ENCODE results near the gene REPS1.

The REPS1 gene

GRCh38 chr6:138920906-138921305, 67.1 kb downstream of the REPS1 start:
- no peak for DNase-seq (ENCODE audit: low spot score)

GRCh38 chr6:138914701-138915100, 73.4 kb downstream of the REPS1 start:
- no peak for DNase-seq (ENCODE audit: low spot score)

GRCh38 chr6:138912308-138912707, 75.7 kb downstream of the REPS1 start:
- no peak for DNase-seq (ENCODE audit: low spot score)

- DNase-seq (ENCODE audit: low spot score), result no peak
Observed at GRCh38 chr6:138909975-138910374, 78.1 kb downstream of the REPS1 start.

- no peak for DNase-seq (ENCODE audit: low spot score)
Observed at GRCh38 chr6:138909511-138909910, 78.5 kb downstream of the REPS1 start.

DNA sequence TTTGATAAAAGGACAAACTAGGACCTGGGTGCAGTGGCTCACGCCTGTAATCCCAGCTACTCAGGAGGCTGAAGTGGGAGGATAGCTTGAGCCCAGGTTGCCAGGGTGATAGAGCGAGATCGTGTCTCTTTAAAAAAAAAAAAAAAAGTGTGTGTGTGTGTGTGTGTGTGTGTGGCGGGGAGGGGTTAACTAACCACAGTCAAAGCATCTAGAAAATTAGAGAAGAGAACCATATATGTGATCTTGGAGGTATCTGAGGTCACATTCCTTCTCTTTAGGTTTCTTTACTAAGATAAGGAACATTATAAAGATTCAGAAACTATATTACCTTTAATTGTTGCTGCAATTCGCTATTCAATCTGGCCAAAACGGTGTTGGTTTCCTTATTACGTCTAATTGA, 80.9 kb downstream of the REPS1 start:
- no peak for DNase-seq (ENCODE audit: low spot score)

GRCh38 chr6:138897031-138897430, 91.0 kb downstream of the REPS1 start:
- no peak for DNase-seq (ENCODE audit: low spot score)

- no peak for DNase-seq (ENCODE audit: low spot score)
Observed at GRCh38 chr6:138896104-138896756, 91.8 kb downstream of the REPS1 start.

- no peak for DNase-seq (ENCODE audit: low spot score)
Observed at GRCh38 chr6:138891255-138891986, 96.6 kb downstream of the REPS1 start.

- DNase-seq (ENCODE audit: low spot score), result no peak
Observed at GRCh38 chr6:138885156-138885819, 102.8 kb downstream of the REPS1 start.

DNA sequence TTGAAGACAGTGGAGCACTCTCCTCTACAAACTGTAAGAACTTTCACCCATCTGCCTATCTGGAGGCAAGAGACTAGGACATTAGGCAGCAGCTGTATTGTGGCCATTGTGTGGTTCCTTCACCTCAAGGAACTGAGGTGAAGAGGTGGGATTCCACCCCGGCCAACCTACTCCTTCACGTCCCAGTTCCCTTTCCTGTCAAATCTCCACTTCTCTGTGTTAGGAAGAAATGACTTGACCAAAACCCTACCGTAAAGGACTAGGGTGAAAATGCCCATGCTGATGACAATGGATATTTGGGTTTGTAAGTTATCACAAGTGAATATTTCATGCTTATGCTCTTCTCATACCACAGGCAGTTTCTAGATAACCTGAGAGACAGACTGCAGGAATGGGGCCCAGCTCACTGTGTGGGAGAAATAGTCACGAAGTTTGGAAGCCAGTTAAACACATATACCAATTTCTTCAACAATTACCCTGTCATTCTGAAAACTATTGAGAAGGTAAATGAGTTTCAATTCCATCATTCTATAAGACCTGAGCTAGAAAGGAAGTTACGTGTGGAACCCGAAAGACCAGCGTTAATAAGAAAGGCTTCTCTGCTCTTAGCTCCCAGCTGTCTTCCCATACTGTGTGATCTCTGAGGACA, 105.6 kb downstream of the REPS1 start:
- DNase-seq (ENCODE audit: low spot score), result no peak

DNA sequence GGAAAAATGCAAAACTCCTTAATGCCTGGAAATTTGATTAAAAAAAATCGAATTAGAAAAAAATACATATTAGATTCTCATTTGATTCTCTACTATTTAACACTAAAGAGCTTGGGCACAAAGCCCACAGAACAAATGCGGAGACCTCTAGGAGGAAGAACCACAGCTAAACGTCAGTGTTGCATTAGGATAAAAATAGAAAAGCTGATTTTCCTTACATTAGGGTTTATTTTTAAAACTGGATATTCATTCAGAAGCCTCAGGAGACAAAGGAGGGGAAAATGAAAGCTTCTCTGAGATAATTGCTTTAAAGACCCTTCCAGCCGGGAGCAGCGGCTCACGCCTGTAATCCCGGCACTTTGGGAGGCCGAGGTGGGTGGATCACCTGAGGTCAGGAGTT, 114.9 kb downstream of the REPS1 start:
- no peak for DNase-seq (ENCODE audit: low spot score)

DNA sequence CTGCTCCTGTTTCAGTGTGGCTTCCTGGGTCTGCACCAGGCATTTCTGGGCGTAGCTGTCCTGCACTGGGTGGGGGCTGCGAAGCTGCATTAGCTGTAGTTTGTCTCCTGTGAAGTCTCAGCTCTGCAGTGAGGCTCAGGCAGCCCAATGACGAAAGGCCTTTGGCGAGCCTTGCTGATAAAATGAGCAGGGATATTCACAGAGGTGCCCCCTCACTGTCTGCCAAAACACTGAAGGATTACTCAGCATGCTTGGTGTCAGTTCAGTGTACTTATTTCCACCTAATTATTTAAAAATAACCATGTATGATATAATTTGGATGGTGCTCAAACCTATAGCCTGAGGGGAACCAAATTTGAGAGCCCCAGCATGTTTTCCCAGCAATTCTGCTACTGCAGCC, 118.7 kb downstream of the REPS1 start:
- DNase-seq (ENCODE audit: low spot score), result peak; percentile 49

- no peak for DNase-seq (ENCODE audit: low spot score)
Observed at GRCh38 chr6:138868181-138868580, 119.9 kb downstream of the REPS1 start.

DNA sequence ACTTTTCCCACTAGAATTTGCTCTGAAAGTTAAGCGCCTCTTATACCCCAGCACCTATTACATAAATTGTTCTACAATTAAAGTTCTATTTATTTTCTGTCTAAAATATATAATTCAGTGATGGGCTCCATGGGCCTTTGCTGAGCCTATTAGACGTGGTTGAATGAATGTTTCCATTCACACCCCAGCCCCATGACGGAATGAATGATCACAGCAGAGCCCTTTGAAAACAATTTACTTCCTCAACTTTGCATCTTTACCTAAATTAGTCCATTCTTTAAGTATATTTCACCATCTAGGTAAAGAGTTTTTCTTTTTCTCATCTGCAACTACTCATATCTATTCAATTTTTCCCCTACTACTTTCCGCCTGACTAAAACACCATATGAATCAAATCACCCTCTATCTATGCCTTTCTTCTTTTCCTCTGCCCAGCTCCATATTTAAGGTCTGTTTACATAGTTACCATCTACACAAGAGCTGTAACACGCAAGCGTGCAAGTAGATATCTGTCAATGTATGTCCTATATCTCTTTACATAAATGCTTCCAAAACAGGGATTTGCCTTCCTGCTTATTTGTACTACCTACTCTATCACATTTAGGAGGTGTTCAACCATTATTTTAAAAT, 122.5 kb downstream of the REPS1 start:
- no peak for DNase-seq (ENCODE audit: low spot score)

- no peak for DNase-seq (ENCODE audit: low spot score)
Observed at GRCh38 chr6:138864343-138864890, 123.6 kb downstream of the REPS1 start.

DNA sequence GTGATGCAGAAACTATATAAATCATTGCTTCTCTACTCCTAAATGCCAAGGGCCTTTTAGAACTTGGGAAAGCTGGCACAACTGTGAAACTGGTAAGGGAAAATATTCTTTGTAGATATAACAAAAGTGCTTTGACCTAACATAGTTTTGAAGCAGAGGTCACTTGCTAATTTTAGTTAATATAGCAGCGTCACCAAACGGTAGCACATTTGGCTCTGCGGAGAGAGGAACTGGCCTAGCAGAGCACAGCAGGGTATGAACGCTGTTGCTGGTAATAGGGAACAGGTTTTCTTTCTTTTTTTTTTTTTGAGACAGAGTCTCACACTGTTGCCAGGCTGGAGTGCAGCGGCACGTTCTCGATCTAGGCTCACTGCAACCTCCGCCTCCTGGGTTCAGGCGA, 124.7 kb downstream of the REPS1 start:
- DNase-seq (ENCODE audit: low spot score), result no peak

GRCh38 chr6:138862456-138862855, 125.6 kb downstream of the REPS1 start:
- no peak for DNase-seq (ENCODE audit: low spot score)

DNA sequence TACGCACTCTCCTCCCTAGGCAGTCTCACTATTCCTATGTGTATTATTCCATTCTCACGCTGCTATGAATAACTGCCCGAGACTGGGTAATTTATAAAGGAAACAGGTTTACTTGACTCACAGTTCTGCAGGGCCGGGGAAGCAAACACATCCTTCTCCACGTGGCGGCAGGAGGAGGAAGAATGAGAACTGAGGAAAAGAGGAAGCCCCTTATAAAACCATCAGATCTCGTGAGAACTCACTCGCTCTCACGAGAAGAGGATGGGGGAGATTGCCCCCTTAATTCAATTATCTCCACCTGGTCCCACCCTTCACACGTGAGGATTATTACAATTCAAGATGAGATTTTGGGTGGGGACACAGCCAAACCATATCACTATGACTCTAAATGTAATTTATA, 130.3 kb downstream of the REPS1 start:
- DNase-seq (ENCODE audit: low spot score), result no peak

DNA sequence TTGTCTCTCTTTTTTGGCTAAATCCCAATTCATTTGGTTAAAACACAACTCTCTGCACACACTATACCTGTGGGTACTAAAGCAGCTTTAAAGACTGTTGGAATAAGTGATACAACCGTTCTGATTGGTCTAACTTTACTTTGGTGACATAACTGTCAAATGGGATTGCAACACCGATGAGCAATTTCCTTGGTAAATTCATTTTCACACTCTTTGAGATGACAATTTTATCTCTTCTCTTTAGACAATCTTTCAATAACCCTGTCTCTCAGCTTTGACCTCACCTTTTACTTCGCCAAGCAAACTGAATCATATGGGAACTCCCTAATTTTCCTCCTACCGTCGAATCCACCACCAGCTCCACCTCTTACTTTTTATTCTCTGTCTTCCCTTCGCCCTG, 131.4 kb downstream of the REPS1 start:
- DNase-seq (ENCODE audit: low spot score), result no peak

Data from ecto neural progenitor cell (in vitro differentiated cells).